Right renal pelvis (tissue), 4 donors: ENCODE measurements around the gene ARID3C. TPM values are rescaled to one million over a fixed set of nuclear protein-coding genes. Genes with fewer than 3 reads are reported as not detected.

ENCODE experiments used
- DNase-seq, 4 donors: peaks; one replicate each; pipeline ENCODE4 v3.0.0-alpha.2; 2013; ENCODE audit warnings: low read depth in 4 of 4, low spot score in 3 of 4, missing footprints in 1 of 4
- polyA plus RNA-seq, 4 donors: library from polyadenylated mRNA; unstranded; fragments of 120-200 nt; gene quantifications; one replicate each; pipeline ENCODE4 v1.2.1, GENCODE V29; 2013; ENCODE audit not compliant: insufficient read length in 4 of 4

Gene ARID3C
- polyA plus RNA-seq, 4 donors, result 0.12 TPM; not detected in 3

DNA sequence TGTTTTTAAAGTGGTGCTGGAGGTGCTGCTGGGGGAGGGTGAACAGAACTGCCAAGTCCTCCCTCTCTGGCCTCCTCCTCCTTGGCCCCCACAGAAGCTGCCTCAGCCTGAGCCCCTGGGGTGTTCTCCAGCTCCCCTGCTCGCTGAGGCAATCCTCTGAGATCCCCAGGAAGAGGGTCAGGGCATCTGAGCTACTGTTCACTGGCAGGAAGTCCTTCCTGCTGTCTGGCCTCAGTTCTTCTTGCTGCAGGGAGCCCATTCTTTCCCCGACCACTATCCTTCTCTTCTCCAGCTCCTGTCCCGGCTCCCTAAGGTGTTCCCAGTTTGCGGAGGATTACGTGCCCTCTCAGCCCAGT lies 49.1 kb downstream of the ARID3C start:
- DNase-seq, result no peak

DNA sequence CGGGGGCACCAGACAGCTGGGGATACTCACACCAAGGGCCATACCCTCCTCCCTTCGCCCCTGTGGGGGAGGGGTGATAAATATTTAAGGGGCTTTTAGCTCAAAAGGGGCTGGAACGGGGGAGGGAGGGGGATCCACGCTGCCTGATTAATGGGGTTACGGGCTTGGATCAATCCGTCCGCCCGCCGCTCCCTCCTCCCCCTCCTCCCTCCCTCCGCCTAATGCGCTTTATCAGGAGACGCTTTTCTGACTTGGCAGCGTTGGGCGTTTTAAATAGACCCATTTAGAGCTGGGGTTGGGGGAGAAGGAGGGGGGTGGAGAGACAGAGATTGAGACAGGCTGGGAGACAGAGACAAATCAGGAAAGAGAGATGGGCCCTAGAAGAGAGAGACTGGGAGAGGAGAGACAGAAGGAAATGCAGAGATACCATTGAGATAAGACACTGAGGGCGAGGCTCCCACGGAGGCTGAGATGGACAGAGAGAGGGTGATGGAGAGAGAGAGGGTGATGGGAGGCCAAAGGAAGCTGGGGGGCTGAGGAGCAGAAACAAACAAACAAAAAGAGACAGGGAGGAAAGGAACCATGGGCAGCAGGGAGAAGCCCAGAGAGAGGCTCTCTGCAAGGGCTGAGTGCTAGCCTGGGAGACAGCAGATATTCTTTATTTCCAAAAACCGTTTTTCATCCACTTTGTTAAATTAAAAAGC lies 49.6 kb downstream of the ARID3C start:
- no peak for DNase-seq

DNA sequence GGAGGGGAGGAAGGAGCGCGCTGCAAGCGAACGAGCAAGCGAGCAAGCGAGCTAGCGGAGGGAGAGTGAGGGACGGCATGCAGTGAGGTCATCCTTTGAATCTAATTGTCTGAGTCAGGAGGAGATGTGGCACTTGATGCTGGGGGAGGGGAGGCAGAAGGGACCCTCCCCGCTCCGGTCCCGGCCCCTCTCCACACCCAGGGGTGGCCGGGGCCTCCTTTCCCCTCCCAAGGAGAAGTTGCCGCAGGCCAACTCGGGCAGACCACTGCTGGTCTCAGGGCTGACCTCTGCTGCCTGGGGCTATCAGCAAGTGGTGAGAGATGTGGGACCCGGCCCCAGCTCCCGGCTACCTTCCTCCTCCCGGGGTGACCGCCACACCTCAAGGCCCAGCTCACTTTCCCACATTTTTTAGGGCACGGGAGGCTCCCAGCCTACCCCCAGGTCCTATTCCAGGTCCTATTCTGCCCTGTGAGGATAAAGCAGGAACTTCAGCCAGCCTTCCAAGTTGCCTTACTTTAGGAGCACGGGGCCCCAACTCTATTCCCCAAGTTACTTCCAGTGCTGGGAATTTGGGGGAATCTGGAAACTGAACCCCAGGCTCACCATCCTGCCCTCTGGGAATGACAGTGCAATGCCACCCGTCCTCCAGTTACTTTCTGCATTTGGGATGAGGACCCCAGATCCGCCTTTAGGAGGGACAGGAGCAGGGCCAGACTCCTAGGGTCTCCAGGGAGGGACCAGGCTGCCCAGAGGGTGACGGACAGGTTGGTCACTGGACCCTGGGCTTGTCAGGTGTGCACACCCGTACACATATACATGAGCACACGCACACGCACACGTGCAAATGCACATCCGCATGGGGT lies 50.4 kb downstream of the ARID3C start:
- no peak for DNase-seq

GRCh38 chr9:34577400-34578240 lies 51.2 kb downstream of the ARID3C start:
- peak in 2 of 4 donors; percentile 67 to 74 for DNase-seq

DNA sequence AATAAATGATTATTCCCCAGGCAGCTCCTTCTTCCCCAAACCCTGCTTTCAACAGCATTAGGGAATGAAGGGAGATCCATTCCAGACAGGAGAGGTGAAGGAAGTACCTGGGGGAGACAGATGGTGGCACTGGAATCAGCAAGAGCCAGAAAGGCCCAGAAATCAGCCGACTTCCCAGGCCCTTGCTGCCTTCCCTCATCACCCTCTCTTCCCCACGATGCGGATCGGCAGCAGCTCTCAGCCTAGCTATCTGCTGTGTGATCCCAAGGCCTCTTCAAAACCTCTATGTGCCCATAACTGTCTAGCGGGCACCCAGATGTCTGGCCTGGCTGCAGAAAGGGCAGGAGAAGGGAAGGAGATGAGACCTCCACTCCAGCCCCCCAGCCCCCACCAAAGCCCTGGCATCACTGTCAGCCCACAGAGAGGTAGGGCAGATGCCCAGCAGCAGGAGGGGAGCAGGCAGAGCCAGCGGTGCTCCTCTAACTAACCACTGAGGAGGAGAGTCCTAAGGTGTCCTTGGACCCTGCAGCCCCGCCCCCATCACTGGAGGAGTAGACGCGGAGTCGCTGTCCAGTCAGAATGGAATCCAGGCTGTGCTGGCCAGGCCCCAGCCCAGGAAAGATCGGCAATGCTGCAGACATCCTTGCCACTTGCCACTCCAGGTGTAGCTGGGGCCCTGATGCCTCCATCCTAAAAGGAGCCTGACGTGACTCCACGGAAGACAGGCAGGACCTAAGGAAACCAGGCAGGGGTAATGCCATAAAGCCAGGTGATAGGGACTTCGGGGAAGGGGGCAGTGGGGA lies 52.1 kb downstream of the ARID3C start:
- DNase-seq, result no peak

DNA sequence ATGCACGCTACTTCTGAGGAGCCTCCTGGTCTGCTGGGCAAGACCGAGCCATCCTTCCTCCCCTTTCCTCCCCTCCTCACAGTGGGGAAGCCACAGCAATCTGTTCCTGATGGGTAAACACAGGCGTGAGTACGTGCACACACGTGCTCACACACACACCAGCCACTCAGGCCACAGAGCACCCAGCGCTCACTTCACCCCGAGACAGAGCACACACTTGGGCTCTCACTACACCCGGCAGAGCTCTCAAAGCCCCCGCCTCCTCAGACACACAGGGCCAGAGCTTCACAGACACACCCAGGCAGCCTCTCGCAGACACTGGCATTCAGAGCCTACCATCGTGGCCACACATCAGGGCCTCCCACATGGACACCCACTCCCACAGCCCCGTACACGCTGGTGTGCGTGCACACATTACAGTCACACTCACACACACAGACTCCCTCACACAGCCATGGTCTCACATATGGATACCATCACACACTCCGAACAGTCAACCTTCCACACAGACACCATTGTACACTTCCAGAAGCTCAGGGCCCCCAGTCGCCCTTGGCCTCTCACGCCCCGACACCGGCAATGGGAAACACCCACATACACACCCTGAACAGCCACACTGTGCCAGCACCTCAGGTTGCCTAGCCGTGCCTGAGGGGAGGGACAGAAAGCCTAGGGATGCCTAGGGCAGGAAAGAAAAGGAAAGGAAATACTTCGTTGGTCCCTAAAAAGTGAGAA lies 52.8 kb downstream of the ARID3C start:
- no peak for DNase-seq

DNA sequence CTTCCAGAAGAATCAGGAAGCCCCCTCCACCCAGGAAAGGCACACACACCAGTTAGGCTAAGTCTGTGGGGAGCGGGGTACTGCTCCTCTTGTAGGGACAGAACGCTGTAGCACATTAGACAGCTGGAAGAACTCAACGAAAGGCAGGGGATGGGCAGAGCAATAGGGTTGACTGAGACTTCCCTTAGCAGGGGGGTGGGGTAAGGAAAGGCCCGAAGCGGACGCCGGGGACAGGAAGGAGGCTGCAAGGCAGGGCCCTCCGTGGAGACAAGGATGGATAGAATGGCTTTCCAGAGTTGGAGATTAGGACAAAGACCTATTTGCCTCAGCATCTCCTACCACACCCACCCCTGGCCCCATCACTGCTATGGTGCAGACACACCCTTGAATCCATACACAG lies 53.6 kb downstream of the ARID3C start:
- DNase-seq, result no peak

GRCh38 chr9:34574571-34574970 lies 54.3 kb downstream of the ARID3C start:
- DNase-seq, result no peak

GRCh38 chr9:34573599-34574325 lies 55.1 kb downstream of the ARID3C start:
- DNase-seq, result no peak

GRCh38 chr9:34572628-34573027 lies 56.2 kb downstream of the ARID3C start:
- no peak for DNase-seq

DNA sequence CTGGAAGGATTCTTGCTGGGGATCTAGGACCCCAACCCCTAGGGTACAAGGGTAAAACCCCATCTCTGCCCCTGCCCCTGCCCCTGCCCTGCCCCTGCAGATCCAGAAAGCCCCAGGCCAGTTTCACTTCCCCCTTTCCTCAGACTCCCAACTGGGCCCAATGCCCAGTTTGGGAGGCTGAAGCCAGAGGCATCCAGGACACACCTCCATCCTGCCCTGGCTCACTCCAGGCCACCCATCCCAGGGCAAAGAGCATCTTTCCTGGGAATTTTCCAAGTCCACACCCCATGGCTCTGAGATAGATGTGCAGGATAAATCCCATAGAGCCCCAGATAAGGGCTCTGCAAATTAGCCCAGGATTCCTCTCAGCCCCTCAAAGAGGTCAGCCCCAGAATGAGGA lies 56.8 kb downstream of the ARID3C start:
- no peak for DNase-seq

- DNase-seq, result no peak
Observed at GRCh38 chr9:34571481-34571810, 57.4 kb downstream of the ARID3C start.

Other genes starting within 250 kb of the ARID3C start
- 10 to 100 TPM; 13.7 to 15.4 (median 14.1) TPM for gene FAM219A, start 170.5 kb downstream of the ARID3C start, polyA plus RNA-seq
- 1 to 10 TPM; 1.9 to 2.2 (median 1.9) TPM for gene DNAI1, start 170.3 kb downstream of the ARID3C start, polyA plus RNA-seq
- gene ENHO, start 106.1 kb downstream of the ARID3C start, polyA plus RNA-seq, result 1 to 10 TPM in 3 of 4 donors, under 1 TPM in 1; 0.74 to 2.8 (median 1.8) TPM
- gene CNTFR, start 39.3 kb downstream of the ARID3C start, polyA plus RNA-seq, result 10 to 100 TPM; 42.5 to 53.8 (median 46.6) TPM
- 10 to 100 TPM; 23.9 to 36.7 (median 30.0) TPM for gene RPP25L, start 17.0 kb downstream of the ARID3C start, polyA plus RNA-seq
- 100 to 1,000 TPM in 2 of 4 donors, 10 to 100 TPM in 2; 95.5 to 108 (median 99.3) TPM for gene DCTN3, start 8.6 kb downstream of the ARID3C start, polyA plus RNA-seq
- gene SIGMAR1, start 8.7 kb upstream of the ARID3C start, polyA plus RNA-seq, result 10 to 100 TPM; 48.2 to 52.6 (median 49.9) TPM
- gene GALT, start 17.6 kb upstream of the ARID3C start, polyA plus RNA-seq, result 10 to 100 TPM; 65.4 to 71.6 (median 66.1) TPM
- gene IL11RA, start 23.1 kb upstream of the ARID3C start, polyA plus RNA-seq, result 10 to 100 TPM; 47.7 to 66.7 (median 53.4) TPM
- under 1 TPM; 0.28 to 0.71 (median 0.54) TPM for gene CCL27, start 33.6 kb upstream of the ARID3C start, polyA plus RNA-seq
- gene CCL19, start 62.2 kb upstream of the ARID3C start, polyA plus RNA-seq, result 1 to 10 TPM in 1 of 4 donors, not detected in 3; 1.6 TPM
- gene CCL21, start 81.1 kb upstream of the ARID3C start, polyA plus RNA-seq, result 10 to 100 TPM; 11.7 to 36.8 (median 23.6) TPM